ENCODE results near the gene DMKN. TPM values are rescaled to one million over a fixed set of nuclear protein-coding genes. Genes with fewer than 3 reads are reported as not detected.

The DMKN gene
- total RNA-seq, 2 donors from 2014 or later, result 50.9 to 80.5 TPM

GRCh38 chr19:35461060-35461459, 52.4 kb downstream of the DMKN start:
- Histone ChIP-seq H3K4me1 (replicated peaks) (no peaks in the 10 kb centered on the region), H3K9me3 (no peaks in the 10 kb centered on the region), H3K27me3 (replicated peaks; ENCODE audit: insufficient read depth) (no peaks in the 10 kb centered on the region), H3K27ac (no peak overlapping the region), H3K36me3 (no peaks in the 10 kb centered on the region), H3K4me3 (no peak overlapping the region)
- no peak for TF ChIP-seq POLR2A (IDR thresholded peaks at IDR 0.05)
- TF ChIP-seq POLR2AphosphoS5 (IDR thresholded peaks at IDR 0.05), result no peak
- TF ChIP-seq CTCF (IDR thresholded peaks at IDR 0.05), result no peak
- DNase-seq (ENCODE audit: low spot score), result no peak
- intact Hi-C loops (cut with DNase I), result no loop called here
- 70% methylated on average over 9 of the region's 9 CpGs for WGBS

- TF ChIP-seq POLR2AphosphoS5 (IDR thresholded peaks at IDR 0.05) (no peak), POLR2A (IDR thresholded peaks at IDR 0.05) (no peak), CTCF (IDR thresholded peaks at IDR 0.05) (no peak)
- Histone ChIP-seq H3K27ac (no peak overlapping the region), H3K27me3 (replicated peaks; ENCODE audit: insufficient read depth) (no peaks in the 10 kb centered on the region), H3K36me3 (no peaks in the 10 kb centered on the region), H3K4me1 (replicated peaks) (no peaks in the 10 kb centered on the region), H3K4me3 (no peak overlapping the region), H3K9me3 (no peaks in the 10 kb centered on the region)
- no peak for DNase-seq (ENCODE audit: low spot score)
- intact Hi-C loops (cut with DNase I), result no loop called here
- WGBS, result 86% methylated on average over 10 of the region's 10 CpGs
Measured at GRCh38 chr19:35460608-35461007, 52.8 kb downstream of the DMKN start.

- H3K36me3 ChIP-seq, result no peaks in the 10 kb centered on the region
- no peak overlapping the region for H3K4me3 ChIP-seq
- WGBS, result 63% methylated on average over 14 of the region's 14 CpGs
- H3K27ac ChIP-seq, result no peak overlapping the region
- intact Hi-C loops (cut with DNase I), result no loop called here
- no peaks in the 10 kb centered on the region for H3K9me3 ChIP-seq
- H3K27me3 ChIP-seq (replicated peaks; ENCODE audit: insufficient read depth), result no peaks in the 10 kb centered on the region
- H3K4me1 ChIP-seq (replicated peaks), result no peaks in the 10 kb centered on the region
- no peak for DNase-seq (ENCODE audit: low spot score)
- no peak for TF ChIP-seq POLR2A (IDR thresholded peaks at IDR 0.05)
- TF ChIP-seq POLR2AphosphoS5 (IDR thresholded peaks at IDR 0.05), result no peak
- no peak for TF ChIP-seq CTCF (IDR thresholded peaks at IDR 0.05)
Measured at GRCh38 chr19:35459414-35460082, 53.9 kb downstream of the DMKN start.

GRCh38 chr19:35458731-35459391, 54.6 kb downstream of the DMKN start:
- Histone ChIP-seq H3K4me1 (replicated peaks) (no peaks in the 10 kb centered on the region), H3K4me3 (no peak overlapping the region), H3K9me3 (no peaks in the 10 kb centered on the region), H3K27me3 (replicated peaks; ENCODE audit: insufficient read depth) (no peaks in the 10 kb centered on the region), H3K36me3 (no peaks in the 10 kb centered on the region), H3K27ac (no peak overlapping the region)
- intact Hi-C loops (cut with DNase I), result no loop called here
- TF ChIP-seq POLR2A (IDR thresholded peaks at IDR 0.05) (no peak), CTCF (IDR thresholded peaks at IDR 0.05) (no peak), POLR2AphosphoS5 (IDR thresholded peaks at IDR 0.05) (peak; percentile 26)
- DNase-seq (ENCODE audit: low spot score), result peak; percentile 40
- WGBS, result 38% methylated on average over 10 of the region's 10 CpGs

GRCh38 chr19:35458192-35458591, 55.3 kb downstream of the DMKN start:
- DNase-seq (ENCODE audit: low spot score), result no peak
- intact Hi-C loops (cut with DNase I), result no loop called here
- Histone ChIP-seq H3K9me3 (no peaks in the 10 kb centered on the region), H3K4me3 (no peak overlapping the region), H3K4me1 (replicated peaks) (no peaks in the 10 kb centered on the region), H3K27ac (no peak overlapping the region), H3K36me3 (no peaks in the 10 kb centered on the region), H3K27me3 (replicated peaks; ENCODE audit: insufficient read depth) (no peaks in the 10 kb centered on the region)
- WGBS, result 57% methylated on average over 1 of the region's 1 CpG
- TF ChIP-seq POLR2AphosphoS5 (IDR thresholded peaks at IDR 0.05) (no peak), POLR2A (IDR thresholded peaks at IDR 0.05) (no peak), CTCF (IDR thresholded peaks at IDR 0.05) (no peak)
